AG20443 (cell line): ENCODE results near the gene CFAP157.
A peak's percentile ranks its signal among the peaks of the same experiment; 100 is the strongest.

Experiments used
- DNase-seq: peaks from one replicate; pipeline ENCODE4 v3.0.0; 2012; ENCODE audit warnings: low spot score, mixed read lengths

The CFAP157 gene

DNA sequence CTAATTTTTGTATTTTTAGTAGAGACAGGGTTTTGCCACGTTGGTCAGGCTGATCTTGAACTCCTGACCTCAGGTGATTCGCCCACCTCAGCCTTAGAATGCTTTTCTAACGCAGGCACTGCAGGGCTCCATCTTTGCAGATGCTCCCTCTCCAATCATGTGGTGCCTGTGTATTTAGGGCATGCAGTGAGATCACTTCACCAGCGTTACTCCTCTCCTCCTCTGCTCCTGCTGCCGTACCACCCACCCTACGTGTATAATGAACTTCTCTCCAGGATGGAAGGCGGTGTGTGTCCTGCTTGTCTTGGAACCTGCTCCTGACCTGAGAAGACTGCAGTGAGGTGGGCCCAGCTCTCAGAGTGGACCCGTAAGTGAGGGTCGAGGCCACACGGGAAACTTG is 13.6 kb upstream of the CFAP157 start:
- no peak for DNase-seq

DNA sequence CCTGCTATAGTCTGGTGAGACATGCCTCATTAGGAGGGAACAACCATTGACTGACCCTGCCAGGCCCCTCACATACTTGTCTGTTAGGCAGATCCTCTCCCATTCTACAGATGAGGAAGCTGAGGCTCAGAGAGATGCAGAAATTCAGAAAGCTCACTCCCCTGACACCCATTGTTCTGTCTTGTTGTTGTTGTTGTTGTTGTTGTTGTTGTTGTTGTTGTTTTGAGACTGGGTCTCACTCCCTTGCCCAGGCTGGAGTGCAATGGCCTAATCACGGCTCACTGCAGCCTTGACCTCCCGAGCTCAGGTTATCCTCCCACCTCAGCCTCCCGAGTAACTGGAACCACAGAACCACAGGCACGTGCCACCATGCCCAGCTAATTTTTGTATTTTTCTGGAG is 13.1 kb upstream of the CFAP157 start:
- no peak for DNase-seq

DNA sequence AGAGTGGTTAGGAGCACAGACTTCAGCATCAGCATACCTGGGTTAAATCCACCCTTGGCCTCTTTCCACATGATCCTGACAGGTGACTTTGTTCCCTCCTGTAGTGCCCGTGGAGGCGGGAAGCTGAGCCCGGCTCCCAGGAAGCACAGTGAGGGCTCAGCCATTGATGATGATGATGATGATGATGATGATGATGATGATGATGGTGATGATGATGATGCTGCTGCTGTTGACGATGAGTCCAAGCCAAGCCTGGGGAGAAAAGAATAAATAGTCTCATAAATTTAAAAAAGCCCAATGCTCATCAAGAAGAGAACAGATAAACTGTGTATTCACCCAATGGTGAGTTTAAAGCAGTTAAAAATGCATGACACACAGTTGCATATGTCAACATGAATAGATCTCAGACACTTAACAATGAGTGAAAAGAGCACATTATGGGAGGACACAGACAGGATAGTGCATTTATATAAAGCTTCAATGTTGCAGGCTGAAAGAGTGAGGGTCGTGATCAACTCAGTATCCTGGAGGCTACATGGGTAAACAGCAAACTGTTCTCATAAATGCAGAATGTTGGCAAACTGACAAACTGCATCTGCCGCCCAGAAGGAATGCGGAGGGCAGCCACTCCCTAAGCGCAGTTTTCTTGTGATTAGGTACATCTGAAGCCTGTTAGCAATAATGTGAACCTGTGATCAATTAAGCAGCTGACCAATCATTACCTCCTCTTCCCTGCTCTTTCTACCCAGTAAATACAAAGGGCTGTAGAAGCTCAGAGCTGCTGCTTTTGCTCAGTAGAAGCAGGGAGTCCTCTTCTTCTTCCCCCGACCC is 11.7 kb upstream of the CFAP157 start:
- DNase-seq: peak; percentile 48

DNA sequence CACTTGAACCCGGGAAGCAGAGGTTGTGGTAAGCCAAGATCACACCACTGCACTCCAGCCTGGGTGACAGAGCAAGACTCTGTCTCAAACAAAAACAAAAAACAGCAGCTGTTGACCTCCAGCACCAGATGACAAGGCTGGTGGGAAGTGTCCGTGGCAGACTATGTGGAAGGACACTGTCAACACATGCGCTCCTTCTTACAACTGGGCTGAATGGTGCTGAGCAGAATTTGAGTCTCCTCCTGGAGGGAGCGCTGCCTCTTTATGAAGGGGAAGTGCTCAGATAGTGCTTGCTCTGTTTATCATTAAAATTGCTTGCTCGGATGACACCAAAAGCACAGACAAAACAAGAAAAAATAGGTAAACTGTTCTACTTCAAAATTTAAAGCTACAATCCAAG is 9.2 kb upstream of the CFAP157 start:
- DNase-seq: no peak

DNA sequence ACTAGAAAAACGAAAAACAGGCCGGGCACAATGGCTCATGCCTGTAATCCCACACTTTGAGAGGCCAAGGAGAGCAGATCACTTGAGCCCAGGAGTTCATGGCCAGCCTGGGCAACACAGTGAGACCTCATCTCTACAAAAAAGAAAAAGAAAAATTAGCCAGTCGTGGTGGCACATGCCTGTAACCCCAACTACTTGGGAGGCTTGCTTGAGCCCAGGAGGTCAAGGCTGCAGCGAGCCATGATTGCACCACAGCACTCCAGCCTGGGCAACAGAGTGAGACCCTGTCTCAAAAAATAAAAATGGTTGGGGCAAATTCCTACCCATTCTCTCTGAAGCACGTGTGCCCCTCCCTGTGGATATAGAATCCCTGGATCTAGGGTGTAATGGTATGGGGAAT is 8.4 kb upstream of the CFAP157 start:
- DNase-seq: no peak

DNA sequence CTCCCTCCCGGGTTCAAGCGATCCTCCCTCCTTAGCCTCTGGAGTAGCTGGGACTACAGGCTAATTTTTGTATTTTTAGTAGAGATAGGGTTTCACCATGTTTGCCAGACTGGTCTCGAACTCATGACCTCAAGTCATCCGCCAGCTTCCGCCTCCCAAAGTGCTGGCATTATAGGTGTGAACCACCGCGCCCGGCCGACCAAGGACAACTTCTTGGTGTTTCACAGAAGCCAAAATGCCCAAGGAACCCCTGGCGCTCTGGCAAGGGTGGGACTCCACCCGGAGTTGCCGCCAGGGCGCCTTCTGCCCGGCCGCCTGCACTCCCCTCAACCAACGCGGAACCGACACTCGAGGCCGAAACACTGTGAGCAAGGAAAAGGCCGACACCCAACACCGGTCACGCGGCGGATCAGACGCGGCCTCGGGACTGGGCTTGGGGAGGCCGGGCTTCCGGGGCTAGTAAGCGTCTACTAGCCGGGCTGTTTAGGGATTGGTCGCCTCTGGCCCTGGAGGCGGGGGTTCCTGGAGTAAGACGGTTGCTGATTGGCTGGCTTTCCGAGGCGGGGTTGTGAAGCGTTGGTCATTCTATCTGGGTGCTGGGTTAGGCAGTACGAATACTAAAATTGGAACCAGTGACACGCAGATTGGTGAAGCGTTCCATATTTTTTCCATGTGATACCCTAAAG is 7.7 kb upstream of the CFAP157 start:
- DNase-seq: peak; percentile 98

DNA sequence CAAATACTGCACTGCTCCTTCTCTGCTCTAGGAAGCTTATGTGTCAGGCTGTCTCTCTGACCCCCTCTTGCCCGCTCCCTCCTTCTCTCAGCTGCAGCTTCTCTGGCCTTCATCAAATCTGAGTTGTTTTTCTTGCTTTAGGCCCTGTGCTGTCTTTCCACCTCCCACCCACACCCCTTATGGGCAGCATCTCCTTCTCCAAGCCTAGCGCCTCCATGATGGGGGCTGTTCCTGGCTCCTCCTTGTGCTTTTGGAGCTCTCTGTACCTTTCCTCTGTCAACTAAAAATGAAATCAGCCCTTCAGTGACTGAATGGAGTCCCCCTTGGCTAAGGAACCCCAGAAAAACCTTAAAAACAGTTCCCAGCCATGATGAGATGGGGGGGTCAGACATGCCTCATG is 6.6 kb upstream of the CFAP157 start:
- no peak for DNase-seq

DNA sequence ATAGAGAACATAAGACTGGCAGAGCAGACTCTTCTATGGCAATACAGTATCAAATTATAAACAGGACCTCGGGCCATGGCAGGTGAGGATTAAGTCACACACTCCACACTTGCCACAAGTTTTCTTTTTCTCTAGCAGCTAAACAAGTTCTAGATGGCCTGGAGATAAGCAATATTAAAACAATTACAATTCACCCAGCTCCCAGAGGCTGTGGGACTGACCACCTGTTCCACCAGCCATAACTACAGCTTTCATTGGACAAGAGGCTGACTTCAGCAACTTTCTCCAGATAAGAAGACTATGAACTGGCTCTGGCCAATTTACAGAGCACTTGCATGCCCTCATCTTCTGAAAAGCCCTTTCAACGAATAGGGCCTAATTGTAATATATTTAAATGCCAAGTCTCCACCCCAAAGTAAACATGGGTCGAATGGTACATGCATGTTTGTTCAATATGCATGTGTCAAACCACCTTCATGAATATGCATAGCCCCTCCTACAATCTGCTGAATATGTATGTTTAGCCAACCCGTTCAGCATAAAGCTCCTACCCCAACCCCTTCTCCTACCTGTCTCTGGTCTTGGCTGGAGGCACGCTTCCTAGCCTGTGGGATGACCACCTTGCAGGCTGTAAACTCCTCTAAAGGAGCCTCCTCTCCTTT is 6.1 kb upstream of the CFAP157 start:
- no peak for DNase-seq

DNA sequence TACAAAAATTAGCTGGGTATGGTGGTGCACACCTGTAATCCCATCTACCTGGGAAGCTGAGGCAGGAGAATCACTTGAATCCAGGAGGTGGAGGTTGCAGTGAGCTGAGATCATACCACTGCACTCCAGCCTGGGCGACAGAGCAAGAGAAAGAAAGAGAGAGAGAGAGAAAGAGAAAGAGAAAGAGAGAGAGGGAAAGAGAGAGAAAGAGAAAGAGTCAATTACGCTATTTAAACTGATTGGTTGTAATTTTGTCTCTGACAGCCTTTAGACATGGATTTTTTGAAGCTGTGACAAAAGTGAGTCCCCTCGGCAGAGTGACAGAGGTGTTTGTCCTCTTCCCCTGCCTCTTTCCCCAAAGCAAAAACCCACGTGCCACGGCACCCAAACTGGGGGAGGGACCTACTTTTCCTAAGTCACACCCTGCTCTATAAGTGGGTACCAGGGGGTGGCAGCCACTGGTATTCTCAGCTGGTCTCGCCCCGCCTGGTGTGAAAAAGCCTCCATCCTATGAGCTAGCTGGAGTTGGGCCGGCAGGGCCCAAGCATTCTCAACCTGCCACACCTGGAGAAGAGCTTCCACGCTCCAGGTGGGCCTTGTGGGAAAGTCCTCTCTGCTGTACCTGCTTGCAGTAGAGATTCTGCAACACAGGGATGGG is 3.4 kb upstream of the CFAP157 start:
- DNase-seq: no peak

DNA sequence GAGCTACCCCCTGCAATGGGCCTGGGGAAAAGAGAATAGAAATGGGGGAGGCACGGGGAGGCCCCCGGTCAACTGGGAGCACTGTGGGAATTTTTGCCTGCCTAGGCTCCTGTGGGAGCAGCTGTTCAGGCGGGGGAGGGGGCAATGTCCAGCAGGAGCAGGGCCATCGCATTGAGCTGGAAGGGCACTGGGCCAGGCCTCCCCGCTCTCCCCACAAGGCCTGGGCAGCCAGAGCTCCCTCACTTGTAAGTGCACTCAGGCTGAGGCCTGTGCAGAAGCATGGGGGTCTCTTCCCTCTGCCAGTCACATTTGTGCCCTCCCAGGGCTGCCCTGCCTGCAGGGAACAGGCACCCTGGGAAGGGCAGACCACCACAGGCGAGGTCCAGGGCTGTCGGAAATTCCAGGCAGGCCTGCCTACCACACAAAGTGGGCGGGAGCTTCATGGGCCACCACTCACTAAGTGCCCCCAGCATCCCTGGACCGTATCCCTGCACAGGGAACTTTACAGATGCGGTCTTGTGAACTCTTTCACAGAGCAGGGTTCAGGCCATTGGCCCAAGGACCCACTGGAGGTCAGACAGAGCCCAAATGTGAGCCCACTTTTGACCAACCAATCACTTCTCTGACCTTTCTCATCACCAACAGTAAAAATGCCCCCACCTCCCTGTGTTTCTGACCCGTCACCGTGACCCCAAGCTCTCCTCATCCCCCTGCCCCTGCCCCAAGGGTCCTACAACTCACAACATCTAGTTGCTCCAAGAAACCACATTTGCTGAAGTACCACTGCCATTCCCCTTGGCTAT is 1.0 kb upstream of the CFAP157 start:
- DNase-seq: no peak

DNA sequence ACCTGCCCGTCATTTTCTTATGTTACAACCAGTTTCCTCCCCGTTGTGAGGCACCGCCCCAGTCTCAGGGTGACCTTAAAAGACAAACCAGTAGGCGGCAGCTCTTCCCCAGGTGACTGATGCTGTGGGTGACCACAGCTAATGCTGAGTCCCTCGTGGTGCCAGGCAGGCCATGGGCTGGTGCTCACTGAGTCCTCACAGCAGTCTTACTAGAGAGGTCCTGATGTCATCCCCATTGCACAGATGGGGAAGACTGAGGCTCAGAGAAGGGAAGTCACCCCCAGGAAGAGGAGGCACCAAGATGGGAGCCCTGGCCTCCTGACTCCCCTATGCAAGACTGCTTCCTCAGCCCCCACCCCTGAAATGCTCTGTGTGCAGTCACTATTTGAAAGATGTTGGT is 978 bp downstream of the CFAP157 start:
- DNase-seq: no peak

DNA sequence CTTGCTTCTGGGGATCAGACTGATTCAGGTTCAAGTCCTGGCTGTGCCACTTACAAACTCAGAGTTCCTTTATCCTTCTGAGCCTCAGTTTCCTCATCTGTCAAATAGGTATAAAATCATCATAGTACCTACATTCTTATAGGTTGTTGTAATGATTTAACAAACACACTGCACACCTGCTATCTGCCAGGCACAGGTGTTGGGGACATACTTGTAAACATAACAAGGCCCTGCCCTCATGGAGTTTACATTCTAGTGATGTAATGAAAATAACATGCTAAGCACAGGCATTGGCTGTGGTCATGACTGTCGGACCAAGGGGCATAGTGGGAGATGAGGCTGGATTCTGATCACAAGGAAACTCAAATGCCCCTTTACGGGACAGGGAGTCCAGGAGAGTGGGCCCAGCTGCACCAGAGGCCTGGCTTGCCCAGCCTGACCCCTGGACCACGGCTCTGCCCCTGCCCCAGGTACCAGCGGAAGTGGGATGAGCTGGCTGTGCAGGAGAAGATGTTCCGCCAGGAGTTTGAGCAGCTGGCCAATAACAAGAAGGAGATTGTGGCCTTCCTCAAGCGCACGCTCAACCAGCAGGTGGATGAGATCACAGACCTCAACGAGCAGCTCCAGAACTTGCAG is 2.3 kb downstream of the CFAP157 start:
- DNase-seq: no peak

DNA sequence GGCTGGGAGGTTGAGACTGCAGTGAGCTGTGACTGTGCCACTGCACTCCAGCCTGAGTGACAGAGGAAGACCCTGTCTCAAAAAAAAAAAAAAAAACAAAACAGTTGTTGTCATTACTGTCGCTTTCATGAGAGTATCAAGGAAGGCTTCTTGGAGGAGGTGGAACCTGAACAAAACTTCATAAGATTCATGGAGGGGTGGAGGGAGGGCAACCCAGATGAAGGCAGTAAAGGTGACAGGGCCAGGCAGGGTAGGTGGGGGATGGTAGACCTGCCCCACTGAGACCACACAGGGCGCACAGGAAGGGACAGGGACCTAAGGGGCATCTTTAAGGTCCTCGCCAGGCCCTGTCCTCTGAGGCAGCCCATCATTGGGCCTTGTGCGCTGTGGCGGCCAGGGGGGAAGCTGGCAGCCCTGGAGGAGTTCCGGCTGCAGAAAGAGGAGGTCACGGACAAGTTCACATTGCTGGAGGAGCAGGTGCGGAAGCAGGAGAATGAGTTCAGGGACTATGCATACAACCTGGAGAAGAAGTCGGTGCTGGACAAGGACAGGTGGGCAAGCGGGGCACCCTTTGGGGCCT is 3.5 kb downstream of the CFAP157 start:
- DNase-seq: no peak

DNA sequence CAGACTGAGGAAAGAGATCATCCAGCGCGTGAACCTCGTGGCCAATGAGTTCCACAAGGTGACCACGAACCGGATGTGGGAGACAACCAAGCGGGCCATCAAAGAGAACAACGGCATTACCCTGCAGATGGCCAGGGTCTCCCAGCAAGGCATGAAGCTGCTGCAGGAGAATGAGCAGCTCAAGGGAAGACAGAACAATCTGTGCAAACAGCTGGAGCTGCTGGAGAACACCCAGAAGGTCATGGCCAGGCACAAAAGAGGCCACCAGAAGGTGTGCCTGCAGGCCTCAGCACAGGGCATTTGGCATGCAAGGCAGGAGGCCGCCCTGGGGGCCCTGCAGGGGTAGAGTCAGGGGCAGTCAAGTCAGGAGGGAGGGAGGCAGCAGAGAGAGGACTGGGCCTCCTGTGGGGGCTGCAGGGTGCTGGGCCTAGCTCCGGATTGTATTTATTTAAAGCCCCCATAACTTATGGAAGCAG is 4.5 kb downstream of the CFAP157 start:
- DNase-seq: no peak

DNA sequence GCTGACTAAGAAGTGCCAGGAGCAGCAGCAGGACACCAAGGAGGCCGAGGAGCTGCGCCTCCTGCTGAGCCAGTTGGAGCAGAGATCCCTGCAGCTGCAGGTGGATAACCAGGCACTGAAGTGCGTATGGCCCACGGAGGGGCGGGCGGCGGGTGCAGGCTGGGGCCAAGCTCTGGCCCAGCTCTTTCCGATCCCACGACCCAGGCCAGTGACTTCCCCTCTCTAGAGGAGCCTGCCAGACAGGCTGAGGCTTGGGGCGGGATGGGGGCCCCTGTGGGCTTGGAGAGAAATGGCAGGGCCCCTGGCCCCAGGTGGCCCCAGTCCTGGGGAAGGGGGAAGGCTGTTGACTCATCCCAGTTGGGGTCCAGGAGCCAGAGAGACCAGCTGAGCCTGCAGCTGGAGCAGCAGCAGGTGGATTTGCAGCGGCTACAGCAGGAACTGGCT is 5.1 kb downstream of the CFAP157 start:
- DNase-seq: no peak

DNA sequence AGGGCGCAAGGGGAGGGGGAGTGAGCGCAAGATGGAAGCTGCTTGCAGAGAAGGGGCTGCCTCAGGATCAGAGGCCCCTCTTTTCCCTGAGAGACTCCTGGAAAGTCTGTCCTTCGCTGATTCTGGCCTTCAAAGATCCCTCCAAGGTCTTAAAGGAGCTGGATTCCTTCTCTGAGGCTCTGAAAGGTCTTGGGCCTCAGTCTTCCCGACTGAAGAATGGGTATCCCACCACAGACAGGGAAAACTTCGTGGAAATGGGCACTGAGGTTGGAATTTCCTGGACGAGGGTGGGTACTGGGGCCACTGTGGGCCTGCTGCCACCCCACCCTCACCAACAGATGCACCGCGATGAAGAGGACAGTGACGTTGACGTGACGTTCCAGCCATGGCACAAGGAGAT is 5.6 kb downstream of the CFAP157 start:
- DNase-seq: no peak

DNA sequence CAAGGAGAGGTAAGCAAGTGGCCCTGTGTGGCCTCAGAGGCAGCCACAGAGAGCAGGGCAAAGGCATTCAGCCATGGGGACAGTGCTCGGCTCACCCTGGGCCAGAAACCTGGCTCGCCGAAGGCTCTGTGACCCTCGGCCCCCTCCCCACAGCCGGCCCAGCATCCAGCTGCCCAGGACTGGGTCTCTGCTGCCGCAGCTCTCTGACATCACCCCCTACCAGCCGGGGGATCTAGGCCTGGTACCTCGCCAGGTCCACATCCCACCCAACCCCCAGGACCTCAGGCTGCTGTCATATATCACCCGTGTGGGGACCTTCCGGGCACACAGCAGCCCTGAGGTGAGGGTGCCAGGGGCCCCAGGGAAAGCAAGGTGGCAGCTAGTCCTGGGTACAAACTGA is 6.1 kb downstream of the CFAP157 start:
- DNase-seq: no peak

DNA sequence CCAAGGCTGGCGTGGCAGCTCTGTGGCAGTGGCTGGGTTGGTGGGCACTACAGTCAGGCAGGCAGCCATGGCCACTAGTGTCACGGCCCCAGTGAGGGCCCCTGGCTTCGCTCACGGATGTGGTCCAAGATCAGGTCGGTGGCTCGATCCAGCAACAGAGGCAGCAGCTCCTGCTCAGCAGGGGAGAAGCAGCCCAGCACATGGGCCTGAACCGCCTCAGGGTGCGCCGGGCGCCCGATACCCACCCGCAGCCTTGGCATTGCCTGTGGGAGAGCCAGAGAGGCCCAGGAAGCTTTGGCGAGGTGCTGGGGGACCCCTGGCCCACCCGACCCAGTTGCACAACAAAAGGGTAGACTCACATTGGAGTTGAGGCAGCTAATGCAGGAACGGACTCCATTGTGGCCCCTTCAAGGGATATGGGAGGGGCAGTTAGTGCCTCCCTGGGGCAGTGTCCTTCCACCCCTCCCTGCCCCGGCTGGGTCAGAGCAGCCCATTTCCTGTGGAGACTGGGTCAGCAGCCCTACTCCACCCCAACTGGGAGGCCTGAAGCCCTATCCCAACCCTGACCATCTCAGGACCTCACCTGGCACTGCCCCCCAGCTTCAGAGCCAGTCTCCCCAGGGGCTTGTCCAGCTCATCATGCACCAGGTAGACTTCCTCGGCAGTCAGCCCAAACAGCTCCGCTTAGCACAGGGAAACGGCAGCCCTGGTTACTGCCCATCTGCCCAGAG is 7.4 kb downstream of the CFAP157 start:
- DNase-seq: peak; percentile 25

DNA sequence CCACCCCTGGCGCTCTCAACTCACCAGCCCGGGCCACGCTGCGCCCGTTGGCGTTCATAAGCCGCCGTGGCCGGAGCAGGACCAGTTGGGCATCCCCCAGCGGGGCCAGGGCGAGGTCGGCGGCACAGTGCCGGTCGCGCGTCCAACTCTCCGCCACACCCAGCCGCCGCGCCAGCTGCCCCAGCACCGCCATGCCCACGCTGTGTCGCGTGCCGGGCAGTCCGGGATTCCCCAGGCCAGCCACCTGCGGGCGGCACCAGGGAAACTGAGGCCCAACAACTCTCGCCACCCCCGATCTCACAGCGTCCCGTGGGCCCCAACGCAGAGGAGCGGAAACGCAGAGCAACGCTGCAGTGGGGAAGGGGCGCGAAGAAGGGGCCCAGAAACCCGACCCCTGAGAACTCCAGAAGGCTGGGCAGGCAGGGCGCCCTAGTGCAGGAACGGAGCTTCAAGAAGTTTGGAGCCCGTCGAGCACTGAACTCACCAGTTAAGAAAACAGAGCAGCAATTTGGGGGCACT is 8.2 kb downstream of the CFAP157 start:
- peak; percentile 64 for DNase-seq
